Jurkat, Clone E6-1 (cell line): ENCODE results near the gene RPL27A.

Experiments used
- DNase-seq: peaks from one replicate; pipeline ENCODE4 v3.0.0-alpha.2; 2011; ENCODE audit warnings: low read depth, low spot score
- H3K4me3 ChIP-seq: 2 replicates; pipeline ENCODE4 v1.5.1; 2011; ENCODE audit warnings: mild to moderate bottlenecking, low read length, control low read depth, moderate library complexity

The RPL27A gene

DNA sequence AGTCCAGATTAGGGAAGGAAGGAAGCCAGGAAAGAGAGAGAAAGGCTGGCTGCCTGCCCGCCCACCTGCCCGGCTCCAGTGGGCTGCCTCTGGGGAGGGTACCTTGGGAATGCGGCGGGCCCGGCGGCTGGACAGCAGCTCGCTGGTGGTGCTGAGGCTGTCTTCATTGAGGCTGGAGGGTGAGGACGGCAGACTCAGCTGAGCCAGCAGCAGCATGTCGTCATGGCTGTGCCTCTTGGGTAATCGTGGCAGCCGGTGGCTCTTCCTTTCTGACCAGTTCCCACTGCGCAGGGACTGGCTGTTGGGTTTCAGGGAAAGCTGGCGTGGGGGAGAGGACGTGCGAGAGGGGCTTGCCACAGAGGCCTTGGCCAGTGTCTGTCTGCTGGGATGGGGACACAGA, 32.9 kb downstream of the RPL27A start:
- DNase-seq, result no peak

GRCh38 chr11:8717544-8717875, 34.9 kb downstream of the RPL27A start:
- H3K4me3 ChIP-seq, result no peak overlapping the region
- DNase-seq, result no peak

More for the DNA sequence above, 32.9 kb downstream of the RPL27A start:
- H3K4me3 ChIP-seq, result no peak overlapping the region

DNA sequence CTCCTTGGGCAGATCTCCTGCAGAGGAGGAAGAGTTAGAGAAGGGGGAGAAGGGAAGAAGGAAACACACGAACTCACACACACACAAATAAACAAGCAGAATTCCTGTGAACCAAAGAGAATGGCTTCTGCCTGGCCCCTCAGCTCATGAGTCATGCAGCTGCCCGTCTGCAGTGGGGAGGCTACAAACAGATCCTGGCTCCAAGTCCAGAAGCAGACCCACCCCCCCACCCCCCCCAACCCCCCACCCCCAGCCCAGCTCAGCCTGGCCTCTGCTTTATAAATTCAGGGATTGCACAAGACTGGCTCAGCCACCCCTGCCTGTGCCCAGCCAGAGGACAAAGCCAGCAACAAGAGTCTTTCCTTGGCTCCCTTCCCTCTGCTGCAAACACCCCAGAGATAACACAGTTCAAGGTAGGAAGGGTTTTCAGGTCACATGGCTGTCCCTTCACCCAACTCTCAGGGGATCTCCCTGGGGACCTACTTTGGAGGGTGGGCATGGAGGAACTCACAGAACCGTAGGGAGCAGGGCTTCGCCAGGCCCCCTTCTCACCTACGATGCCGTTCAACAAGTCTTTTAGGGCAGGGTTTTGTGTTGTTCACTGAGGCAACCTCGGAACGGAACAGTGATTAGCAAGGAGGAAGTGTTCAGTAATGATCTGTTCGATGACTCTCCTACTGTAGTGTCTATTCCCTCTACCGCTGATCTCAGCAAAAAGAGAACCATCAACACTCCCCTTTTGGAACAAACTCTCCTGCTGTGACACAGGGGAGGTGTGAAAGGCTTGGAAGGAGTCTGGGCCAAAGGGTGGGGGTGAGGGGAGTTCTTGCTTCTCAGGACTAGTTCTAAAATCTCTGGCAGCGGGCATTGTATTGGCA, 35.5 kb downstream of the RPL27A start:
- DNase-seq, result no peak
- no peak overlapping the region for H3K4me3 ChIP-seq

DNA sequence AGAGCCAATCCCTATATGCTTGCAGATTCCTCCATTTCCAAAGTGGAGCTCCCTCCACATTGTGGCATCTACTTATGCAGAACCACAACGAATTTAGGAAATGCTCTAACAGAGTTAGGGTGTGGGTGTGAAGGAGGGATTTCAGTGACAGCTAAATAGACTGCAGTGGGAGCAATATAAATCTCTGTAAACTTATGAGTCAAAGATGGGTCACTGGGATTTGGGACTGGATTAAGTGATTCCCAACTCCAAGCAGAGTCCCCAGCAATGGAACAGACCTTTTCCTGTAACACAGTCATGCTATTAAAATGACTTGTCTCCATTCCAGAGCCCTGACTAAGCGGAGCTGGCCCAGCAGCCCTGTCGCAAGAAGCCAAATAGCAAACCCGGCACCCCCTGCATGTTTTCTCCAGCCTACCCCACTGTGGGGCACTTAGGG, 36.6 kb downstream of the RPL27A start:
- no peak overlapping the region for H3K4me3 ChIP-seq

GRCh38 chr11:8719721-8720120, 37.1 kb downstream of the RPL27A start:
- no peak overlapping the region for H3K4me3 ChIP-seq
- no peak for DNase-seq

More for the DNA sequence above, 36.6 kb downstream of the RPL27A start:
- no peak for DNase-seq

DNA sequence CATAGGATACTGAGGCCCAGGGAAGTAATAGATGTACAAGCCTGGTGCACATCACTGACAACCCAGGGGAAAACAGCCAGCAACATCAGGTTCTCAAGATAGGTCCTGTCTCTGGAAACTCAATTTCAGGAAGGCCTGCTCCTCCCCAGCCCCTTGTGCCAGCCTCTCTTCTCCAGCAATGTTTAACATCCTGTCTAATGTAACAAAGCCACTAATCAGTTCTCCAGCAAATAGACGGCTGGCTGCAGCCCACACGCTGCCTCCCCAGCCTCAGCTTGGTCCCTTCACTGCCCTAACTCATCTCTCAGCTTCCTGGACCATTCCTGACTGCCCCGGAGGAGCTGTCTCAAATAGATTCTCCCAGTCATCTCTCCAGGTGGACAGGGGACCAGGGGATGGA, 37.8 kb downstream of the RPL27A start:
- no peak overlapping the region for H3K4me3 ChIP-seq
- DNase-seq, result no peak

- H3K4me3 ChIP-seq, result no peak overlapping the region
These were observed 38.4 kb downstream of the RPL27A start for GRCh38 chr11:8720868-8721608.

DNA sequence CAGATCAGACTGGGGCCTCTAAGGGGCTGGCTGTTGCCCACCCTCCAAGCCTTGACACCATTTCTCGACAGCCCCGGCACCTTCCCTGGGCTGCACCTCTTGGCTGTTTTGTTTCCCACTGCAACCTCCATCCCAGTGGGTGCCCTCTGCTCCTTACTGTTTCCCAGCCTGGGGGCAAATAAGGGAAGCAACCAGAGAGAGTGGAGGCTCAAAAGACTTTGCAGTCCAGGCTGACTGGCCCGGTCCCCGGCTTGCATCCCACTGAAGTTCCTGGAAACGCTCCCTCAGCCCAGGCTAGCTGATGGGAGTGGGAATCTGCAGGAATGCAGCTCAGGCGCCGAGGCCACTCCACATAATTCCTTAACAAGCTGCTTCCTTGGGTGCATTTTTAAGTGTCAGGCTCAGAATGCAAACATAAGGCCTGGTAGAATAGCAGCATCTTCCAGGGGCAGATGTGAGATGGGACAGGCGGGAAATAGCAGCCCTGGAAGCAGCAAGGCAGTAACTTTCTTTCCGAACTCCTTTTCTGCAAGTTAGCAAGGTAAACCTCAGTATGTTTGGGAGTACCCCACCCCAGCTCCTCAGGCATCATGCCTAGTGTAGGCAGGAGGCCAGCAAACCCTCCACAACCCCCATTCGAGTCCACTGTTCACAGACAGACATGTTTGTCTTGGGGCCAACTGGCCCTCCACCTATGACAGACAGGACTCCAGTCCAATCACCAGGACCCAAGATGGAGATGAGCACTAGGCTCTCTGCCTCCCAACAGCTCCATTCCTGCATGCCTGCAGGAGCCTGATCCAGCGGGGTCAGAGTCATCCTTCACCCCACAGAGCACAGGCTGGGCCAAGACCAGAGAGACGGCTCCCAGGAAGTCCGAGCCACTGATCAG, 39.3 kb downstream of the RPL27A start:
- H3K4me3 ChIP-seq, result no peak overlapping the region
- no peak for DNase-seq

More at GRCh38 chr11:8720868-8721608, 38.4 kb downstream of the RPL27A start:
- no peak for DNase-seq

DNA sequence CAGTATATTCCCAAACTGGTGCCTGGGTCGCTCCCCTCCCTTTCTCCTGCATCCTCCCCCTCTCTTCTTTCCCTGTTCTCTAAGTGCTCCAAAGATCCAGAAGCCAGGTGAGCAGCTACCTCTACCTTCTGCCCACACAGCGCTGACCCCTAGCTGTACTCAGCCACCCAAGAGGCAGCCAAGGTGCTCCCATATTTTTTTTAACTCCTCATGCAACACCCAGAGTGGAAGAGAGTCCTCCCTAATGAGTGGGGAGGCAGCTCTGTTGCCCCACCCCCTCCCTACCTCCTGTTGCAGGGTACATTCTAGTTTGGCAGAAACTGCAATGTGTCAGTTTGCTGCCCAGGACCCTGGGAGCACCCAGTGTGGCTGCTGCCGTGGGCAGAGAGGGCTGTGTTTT, 40.2 kb downstream of the RPL27A start:
- DNase-seq, result no peak
- no peak overlapping the region for H3K4me3 ChIP-seq

- no peak overlapping the region for H3K4me3 ChIP-seq
- no peak for DNase-seq
These were observed 41.1 kb downstream of the RPL27A start for GRCh38 chr11:8723711-8724110.

GRCh38 chr11:8724682-8725081, 42.1 kb downstream of the RPL27A start:
- DNase-seq, result no peak
- H3K4me3 ChIP-seq, result no peak overlapping the region

DNA sequence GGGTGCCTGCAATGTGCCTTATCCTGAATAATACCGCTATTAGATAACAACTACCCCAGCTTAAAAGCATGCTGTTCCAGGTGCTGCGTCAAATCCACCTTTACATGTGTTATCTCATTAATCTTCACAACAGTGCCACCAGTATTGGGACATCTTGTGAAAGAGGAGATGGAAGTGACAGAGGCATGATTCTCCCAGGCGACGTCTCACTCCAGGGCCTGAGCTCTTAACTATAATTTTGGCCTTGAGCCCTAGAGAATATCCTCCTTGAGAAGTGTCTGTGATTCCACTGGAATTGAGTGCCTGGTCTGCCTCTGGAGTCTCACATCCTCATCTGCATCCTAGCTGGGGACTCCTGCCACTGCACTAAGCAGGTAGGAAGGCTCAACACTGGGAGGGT, 43.8 kb downstream of the RPL27A start:
- H3K4me3 ChIP-seq, result no peak overlapping the region
- no peak for DNase-seq

DNA sequence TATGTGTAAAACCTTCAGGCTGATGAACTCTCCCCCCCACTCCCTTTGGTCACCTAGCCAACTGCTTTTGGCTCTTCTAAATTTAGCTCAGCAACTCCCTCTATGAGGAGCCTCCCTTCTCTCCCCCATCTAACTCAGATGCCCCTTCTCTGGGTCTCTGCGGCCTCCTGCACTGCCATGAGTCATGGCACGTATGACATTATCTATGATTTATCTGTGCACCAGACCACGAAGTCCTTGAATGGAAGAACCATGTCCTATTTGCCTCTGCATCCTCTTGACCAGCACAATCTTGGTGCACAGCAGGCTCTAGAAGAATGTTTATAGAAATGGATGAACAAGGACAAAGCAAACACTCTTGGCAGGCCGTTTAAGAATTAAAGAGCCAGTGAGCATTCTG, 46.0 kb downstream of the RPL27A start:
- H3K4me3 ChIP-seq, result no peak overlapping the region
- DNase-seq, result no peak

GRCh38 chr11:8729067-8729466, 46.5 kb downstream of the RPL27A start:
- no peak overlapping the region for H3K4me3 ChIP-seq
- DNase-seq, result no peak

GRCh38 chr11:8729837-8730696, 47.5 kb downstream of the RPL27A start:
- DNase-seq, result no peak
- H3K4me3 ChIP-seq, result no peak overlapping the region

DNA sequence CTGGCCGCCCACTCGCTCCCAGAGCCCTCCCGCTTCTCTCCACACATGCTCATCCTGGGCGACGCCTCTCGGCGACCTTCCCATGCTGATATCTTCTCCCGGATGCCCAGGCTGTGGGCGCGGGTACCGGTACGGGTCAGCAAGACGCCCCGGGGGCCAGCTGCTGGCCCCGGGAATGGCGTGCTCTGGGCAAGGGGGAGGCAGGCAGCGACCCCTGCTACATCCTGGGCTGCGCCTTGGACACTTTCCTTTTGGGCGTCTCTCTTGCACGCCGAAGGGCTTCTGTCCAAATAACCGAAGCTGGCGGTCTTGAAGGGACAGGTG, 48.1 kb downstream of the RPL27A start:
- DNase-seq, result no peak

GRCh38 chr11:8731647-8732323, 49.2 kb downstream of the RPL27A start:
- no peak for DNase-seq

More for the DNA sequence above, 48.1 kb downstream of the RPL27A start:
- H3K4me3 ChIP-seq, result no peak overlapping the region

GRCh38 chr11:8732324-8732670, 49.7 kb downstream of the RPL27A start:
- no peak for DNase-seq
- no peak overlapping the region for H3K4me3 ChIP-seq

More at GRCh38 chr11:8731647-8732323, 49.2 kb downstream of the RPL27A start:
- no peak overlapping the region for H3K4me3 ChIP-seq
